ENCODE measurements around the gene FASLG.

DNA sequence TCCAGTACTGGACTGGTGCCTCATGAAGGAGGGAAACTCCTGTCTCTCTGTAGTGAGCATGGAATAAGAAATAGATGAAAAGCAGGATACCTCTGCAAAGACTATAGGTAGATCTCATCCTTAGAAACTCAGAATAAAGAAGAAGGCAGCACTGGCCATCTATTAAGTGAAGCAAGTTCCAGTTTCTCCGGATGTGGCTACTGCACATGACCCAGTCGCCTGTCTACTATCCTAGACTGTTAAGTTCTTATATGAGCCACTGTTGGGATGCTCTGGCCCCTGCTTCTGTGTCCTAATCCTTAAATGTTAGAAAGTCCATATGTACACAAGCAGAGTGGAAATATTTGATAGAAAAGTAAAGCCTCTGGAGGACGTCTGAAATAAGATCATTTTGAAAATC lies 2.2 kb downstream of the FASLG start:
- TF ChIP-seq, protein P1, sequence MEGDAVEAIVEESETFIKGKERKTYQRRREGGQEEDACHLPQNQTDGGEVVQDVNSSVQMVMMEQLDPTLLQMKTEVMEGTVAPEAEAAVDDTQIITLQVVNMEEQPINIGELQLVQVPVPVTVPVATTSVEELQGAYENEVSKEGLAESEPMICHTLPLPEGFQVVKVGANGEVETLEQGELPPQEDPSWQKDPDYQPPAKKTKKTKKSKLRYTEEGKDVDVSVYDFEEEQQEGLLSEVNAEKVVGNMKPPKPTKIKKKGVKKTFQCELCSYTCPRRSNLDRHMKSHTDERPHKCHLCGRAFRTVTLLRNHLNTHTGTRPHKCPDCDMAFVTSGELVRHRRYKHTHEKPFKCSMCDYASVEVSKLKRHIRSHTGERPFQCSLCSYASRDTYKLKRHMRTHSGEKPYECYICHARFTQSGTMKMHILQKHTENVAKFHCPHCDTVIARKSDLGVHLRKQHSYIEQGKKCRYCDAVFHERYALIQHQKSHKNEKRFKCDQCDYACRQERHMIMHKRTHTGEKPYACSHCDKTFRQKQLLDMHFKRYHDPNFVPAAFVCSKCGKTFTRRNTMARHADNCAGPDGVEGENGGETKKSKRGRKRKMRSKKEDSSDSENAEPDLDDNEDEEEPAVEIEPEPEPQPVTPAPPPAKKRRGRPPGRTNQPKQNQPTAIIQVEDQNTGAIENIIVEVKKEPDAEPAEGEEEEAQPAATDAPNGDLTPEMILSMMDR (IDR thresholded peaks at IDR 0.05): no peak
- no peak for TF ChIP-seq EP300 (IDR thresholded peaks at IDR 0.05)

Data from ovary (tissue), 3 donors.